Body of pancreas (tissue), 4 donors: ENCODE measurements around the gene MYLK4. TPM values are rescaled to one million over a fixed set of nuclear protein-coding genes. Genes with fewer than 3 reads are reported as not detected.
A peak's percentile ranks its signal among the peaks of the same experiment; 100 is the strongest.

Experiments
- ATAC-seq: fragments of 150-250 bp; one replicate; pipeline ENCODE4 v1.9.1; 2016
- DNase-seq, 4 donors: peaks; one replicate each; pipeline ENCODE4 v3.0.0-alpha.2; 2019
- H3K27ac ChIP-seq, 4 donors: fragments of 200-600 bp; sonication (generic); 1 replicate in 3 of 4; 2 replicates in 1 of 4; pipeline versions ENCODE4 v1.5.1 to v1.6.1; 2016 to 2019; ENCODE audit warnings: mild to moderate bottlenecking in 1 of 4, mixed read lengths in 1 of 4, moderate library complexity in 1 of 4
- H3K27me3 ChIP-seq, 2 donors: fragments of 200-600 bp; sonication (generic); one replicate each; pipeline ENCODE4 v1.6.0; 2016; ENCODE audit warnings: mild to moderate bottlenecking in 1 of 2
- H3K36me3 ChIP-seq, 2 donors: fragments of 200-600 bp; sonication (generic); replicated peaks in 1 of 2; 2 replicates each; pipeline ENCODE4 v1.5.1; 2016; ENCODE audit warnings: low read depth in 2 of 2; ENCODE audit not compliant: insufficient read depth in 1 of 2
- H3K4me1 ChIP-seq: fragments of 200-600 bp; sonication (generic); one replicate; pipeline ENCODE4 v1.6.0; 2016
- H3K4me3 ChIP-seq, 2 donors: fragments of 200-600 bp; sonication (generic); 1 replicate in 1 of 2; 2 replicates in 1 of 2; pipeline ENCODE4 v1.5.1; 2016 to 2019
- H3K9me3 ChIP-seq, 3 donors: fragments of 200-600 bp; sonication (generic); 1 replicate in 2 of 3; 2 replicates in 1 of 3; pipeline ENCODE4 v1.5.1; 2016
- CTCF ChIP-seq, 7 experiments: fragments of 450-650 bp in 4 of 7; fragments of 200-600 bp in 3 of 7; sonication (generic) in 3 of 7; IDR thresholded peaks; one replicate each; pipeline ENCODE4 v1.5.1; 2016 to 2019; ENCODE audit warnings: antibody characterized with exemption in 7 of 7
- POLR2A ChIP-seq, 3 donors: fragments of 450-650 bp; IDR thresholded peaks; one replicate each; pipeline ENCODE4 v1.6.1; 2016; ENCODE audit warnings: antibody characterized with exemption in 3 of 3, mild to moderate bottlenecking in 2 of 3
- WGBS, 2 donors: methylation state at CpG; one replicate each; pipeline ENCODE4 v1.1.5; 2017; 5-methylcytosine and 5-hydroxymethylcytosine counted together
- intact Hi-C: fragments of 100-400 bp; cut with DNase I; formaldehyde crosslinking; loops from one replicate; pipeline ENCODE4 v1.15.1; 2023
- total RNA-seq, 2 donors: library from RNA; depleted of rRNA; stranded (reverse); fragments of >200 nt; gene quantifications; one replicate each; pipeline ENCODE4 v1.1.0, GENCODE V29; 2016

The MYLK4 gene
- total RNA-seq, 2 donors from 2014 or later: 0.26 to 0.33 TPM

DNA sequence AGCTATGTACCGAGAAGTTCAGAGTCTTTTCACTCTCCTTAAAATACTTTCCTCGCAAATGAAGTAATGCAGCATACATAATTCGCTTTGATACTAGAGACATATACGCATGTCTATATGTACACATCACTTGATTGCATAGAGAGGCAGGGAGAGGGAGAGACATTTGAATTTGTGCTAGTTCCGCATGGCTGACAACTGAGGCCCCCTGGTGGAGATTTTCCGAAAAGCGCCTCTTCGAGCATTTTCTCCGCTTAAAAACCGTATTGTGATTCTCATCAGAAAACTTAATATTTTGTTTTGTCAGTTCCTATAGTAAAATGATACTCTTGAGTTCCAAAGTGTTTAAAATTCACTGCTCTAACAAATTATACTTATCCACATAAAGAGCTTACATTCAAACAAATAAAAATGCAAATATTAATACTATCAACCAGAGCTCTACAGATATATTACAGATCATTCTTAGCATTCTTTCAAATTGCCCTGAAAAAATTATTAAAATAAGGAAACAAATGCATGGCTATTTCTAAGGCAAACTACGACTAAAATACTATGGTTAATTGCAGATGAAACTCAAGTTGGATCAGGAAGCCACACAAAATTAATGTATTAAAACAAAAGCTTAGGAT lies 637 bp downstream of the MYLK4 start:
- WGBS, 2 donors: 5 to 8% methylated on average over 11 of the region's 11 CpGs
- Histone ChIP-seq H3K4me3 (no peak overlapping the region), H3K9me3 (no peaks in the 10 kb centered on the region), H3K27me3 (no peaks in the 10 kb centered on the region), H3K27ac (no peak overlapping the region), H3K4me1 (peaks cover 4% of the 10 kb centered on the region), H3K36me3 (no peaks in the 10 kb centered on the region)
- DNase-seq: peak; percentile 60 to 74 (median 68)
- ATAC-seq: peak; percentile 67
- intact Hi-C loops: loop anchor here (5.0 kb wide), 1 partner anchor 1153 kb away; no protein-coding TSS in a partner anchor
- TF ChIP-seq POLR2A (IDR thresholded peaks at IDR 0.05): no peak
- peak; percentile 67 to 94 (median 76) for TF ChIP-seq CTCF (IDR thresholded peaks at IDR 0.05)

GRCh38 chr6:2748183-2748582 lies 2.5 kb downstream of the MYLK4 start:
- DNase-seq (no peak), ATAC-seq (no peak)
- peaks cover 22% of the 10 kb centered on the region for H3K4me1 ChIP-seq
- no peak overlapping the region for H3K27ac ChIP-seq
- no peaks in the 10 kb centered on the region for H3K36me3 ChIP-seq
- TF ChIP-seq POLR2A (IDR thresholded peaks at IDR 0.05) (no peak), CTCF (IDR thresholded peaks at IDR 0.05) (no peak)
- no peaks in the 10 kb centered on the region for H3K27me3 ChIP-seq
- 71 to 77% methylated on average over 8 of the region's 8 CpGs for WGBS, 2 donors
- no peaks in the 10 kb centered on the region for H3K9me3 ChIP-seq
- intact Hi-C loops: loop anchor here (5.0 kb wide), 1 partner anchor 1151 kb away; no protein-coding TSS in a partner anchor
- no peak overlapping the region for H3K4me3 ChIP-seq

GRCh38 chr6:2746557-2747061 lies 4.1 kb downstream of the MYLK4 start:
- Histone ChIP-seq H3K27ac (no peak overlapping the region), H3K36me3 (no peaks in the 10 kb centered on the region), H3K9me3 (no peaks in the 10 kb centered on the region), H3K4me1 (peaks cover 26% of the 10 kb centered on the region), H3K4me3 (no peak overlapping the region), H3K27me3 (no peaks in the 10 kb centered on the region)
- ATAC-seq (no peak), DNase-seq (no peak)
- WGBS, 2 donors: 67 to 71% methylated on average over 6 to 7 of the region's 7 CpGs
- intact Hi-C loops: loop anchor here (5.0 kb wide), 1 partner anchor 1149 kb away; no protein-coding TSS in a partner anchor
- no peak for TF ChIP-seq POLR2A (IDR thresholded peaks at IDR 0.05)
- no peak for TF ChIP-seq CTCF (IDR thresholded peaks at IDR 0.05)

DNA sequence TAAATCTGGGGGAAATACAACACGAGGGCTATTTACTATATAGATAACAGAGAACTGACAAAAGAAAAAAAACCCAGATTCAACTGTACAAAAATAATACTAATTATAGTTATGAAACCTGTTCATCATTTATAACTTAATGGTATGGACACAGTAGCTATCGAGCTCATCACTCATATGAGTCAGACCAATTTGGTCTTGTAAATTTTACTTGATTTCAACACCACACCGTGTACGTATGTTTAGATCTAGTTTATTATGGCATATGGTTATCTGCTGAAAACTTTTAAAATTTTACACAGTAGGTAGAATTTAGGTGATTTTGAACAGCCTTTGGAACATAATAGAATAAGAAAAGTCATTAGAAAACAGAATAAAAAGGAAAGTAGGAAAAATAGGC lies 5.5 kb downstream of the MYLK4 start:
- WGBS, 2 donors: 79 to 86% methylated on average over 4 of the region's 4 CpGs
- Histone ChIP-seq H3K4me3 (no peak overlapping the region), H3K36me3 (no peaks in the 10 kb centered on the region), H3K27me3 (no peaks in the 10 kb centered on the region), H3K4me1 (peaks cover 26% of the 10 kb centered on the region), H3K9me3 (no peaks in the 10 kb centered on the region), H3K27ac (peak overlapping the region in 2 of 4 donors; percentile 67 to 89)
- no peak for TF ChIP-seq CTCF (IDR thresholded peaks at IDR 0.05)
- intact Hi-C loops: loop anchor here (5.0 kb wide), 1 partner anchor 1148 kb away; no protein-coding TSS in a partner anchor
- ATAC-seq (no peak), DNase-seq (no peak)
